T-helper 1 cell (primary cell): ENCODE measurements around the gene EVI2A.
"Not testable (repeated sequence)": the region's sequence is repeated elsewhere in the genome, so short reads cannot be mapped to it uniquely, and the experiment has no call there.

ENCODE experiments used
- DNase-seq, 5 donors: peaks; one replicate each; pipeline ENCODE4 v3.0.0-alpha.2; 2012 to 2020
- total RNA-seq, 4 donors: gene quantifications; one replicate each; lab custom pipeline; 2026; lab: John Stamatoyannopoulos, UW

The EVI2A gene
- total RNA-seq: 47.6 to 77.3 (median 57.3) reads per million in 4 donors

GRCh38 chr17:31321481-31321880, at the start of gene EVI2A:
TSS of gene EVI2A (minus strand) at chr17:31321622. CDS start at chr17:31319013, 2,609 bp downstream.
- DNase-seq: peak; percentile 59 to 95 (median 72)

GRCh38 chr17:31369266-31369665, 47.8 kb upstream of the EVI2A start:
- no peak for DNase-seq

- no peak for DNase-seq
These were observed 44.7 kb upstream of the EVI2A start for GRCh38 chr17:31366088-31366487.

- DNase-seq: no peak
These were observed 42.6 kb upstream of the EVI2A start for GRCh38 chr17:31364012-31364411.

- no peak for DNase-seq
These were observed 36.5 kb upstream of the EVI2A start for GRCh38 chr17:31357839-31358394.

GRCh38 chr17:31357091-31357490, 35.7 kb upstream of the EVI2A start:
- DNase-seq: no peak

GRCh38 chr17:31355935-31356334, 34.5 kb upstream of the EVI2A start:
- DNase-seq: no peak

- DNase-seq: no peak
These were observed 28.0 kb upstream of the EVI2A start for GRCh38 chr17:31349454-31349853.

- DNase-seq: not testable (repeated sequence)
These were observed 23.8 kb upstream of the EVI2A start for GRCh38 chr17:31345191-31345747.

- no peak for DNase-seq
These were observed 18.7 kb upstream of the EVI2A start for GRCh38 chr17:31339906-31340661.

GRCh38 chr17:31329221-31329620, 7.8 kb upstream of the EVI2A start:
- no peak for DNase-seq

GRCh38 chr17:31328160-31328535, 6.7 kb upstream of the EVI2A start:
- no peak for DNase-seq

- no peak for DNase-seq
These were observed 6.2 kb upstream of the EVI2A start for GRCh38 chr17:31327534-31328159.

GRCh38 chr17:31323551-31323950, 2.1 kb upstream of the EVI2A start:
- no peak for DNase-seq

GRCh38 chr17:31321966-31322365, 544 bp upstream of the EVI2A start:
- DNase-seq: peak in 2 of 5 donors; percentile 21 to 76

GRCh38 chr17:31320791-31321190, 631 bp downstream of the EVI2A start:
- peak in 1 of 5 donors; percentile 42 for DNase-seq

- peak in 1 of 5 donors; percentile 35 for DNase-seq
These were observed 1.2 kb downstream of the EVI2A start for GRCh38 chr17:31320241-31320640.

GRCh38 chr17:31318851-31319661, 2.4 kb downstream of the EVI2A start:
- DNase-seq: peak in 1 of 5 donors; percentile 33

- peak in 4 of 5 donors; percentile 23 to 75 (median 44) for DNase-seq
These were observed 3.1 kb downstream of the EVI2A start for GRCh38 chr17:31318298-31318801.

- no peak for DNase-seq
These were observed 6.7 kb downstream of the EVI2A start for GRCh38 chr17:31314782-31315100.

GRCh38 chr17:31313982-31314781, 7.2 kb downstream of the EVI2A start, which contains the start of gene EVI2B:
TSS of gene EVI2B (minus strand) at chr17:31314054. CDS start at chr17:31305609, 8,445 bp downstream.
- peak in 1 of 5 donors; percentile 78 for DNase-seq
